ENCODE data around the gene GNA12. TPM values are rescaled to one million over a fixed set of nuclear protein-coding genes. Genes with fewer than 3 reads are reported as not detected.
"Not testable (repeated sequence)": the region's sequence is repeated elsewhere in the genome, so short reads cannot be mapped to it uniquely, and the experiment has no call there.

The GNA12 gene
- total and polyA plus RNA-seq, 4 donors: 21.4 to 56.6 (median 42.3) TPM

DNA sequence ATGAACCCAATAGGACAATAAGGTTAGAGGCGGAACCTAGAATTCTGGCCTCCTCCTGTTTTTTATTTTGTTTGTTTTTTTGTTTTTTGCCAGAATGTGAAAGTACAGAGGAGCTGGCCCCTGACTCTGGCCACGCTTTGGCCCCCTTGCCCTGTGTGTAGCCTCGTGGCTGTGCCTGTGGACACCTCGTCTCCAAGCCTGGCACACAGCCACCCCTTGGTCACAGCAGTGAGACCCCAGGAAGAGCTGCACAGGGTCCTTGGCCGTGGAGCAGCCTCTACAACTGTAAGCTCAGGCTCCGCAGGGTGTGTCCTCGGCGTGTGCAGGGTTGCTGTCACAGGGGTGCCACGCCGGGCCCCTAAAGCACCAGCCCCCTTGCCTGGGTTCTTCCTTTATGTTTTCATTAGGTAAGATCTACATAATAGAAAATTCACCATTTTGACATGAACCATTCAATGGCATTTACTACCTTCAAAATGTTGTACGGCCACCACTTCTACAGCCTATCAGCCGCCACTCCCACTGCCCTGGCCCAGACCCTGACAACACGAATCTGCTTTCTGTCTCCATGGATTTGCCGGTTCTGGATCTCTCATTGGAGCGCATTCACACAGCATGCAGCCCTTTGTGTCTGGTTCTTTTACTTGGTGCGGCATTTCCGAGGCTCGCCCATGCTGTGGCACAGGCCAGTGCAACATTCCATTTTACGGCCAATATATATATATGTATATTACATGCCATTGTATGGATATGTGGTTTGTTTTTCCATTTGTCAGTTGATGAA lies 105.2 kb downstream of the GNA12 start:
- H3K36me3 ChIP-seq (ENCODE audit: control insufficient read depth in 1 of 2, insufficient read depth in 2 of 2, low read length in 1 of 2): no peaks in the 10 kb centered on the region
- no peak overlapping the region for H3K27ac ChIP-seq (ENCODE audit: low read depth in 1 of 2, low read length in 2 of 2)
- no peaks in the 10 kb centered on the region for H3K9me3 ChIP-seq (ENCODE audit: control insufficient read depth, low read length)
- DNase-seq (peak in 1 of 2 donors; percentile 49), ATAC-seq (ENCODE audit: low FRiP score) (no peak)
- no peaks in the 10 kb centered on the region for H3K4me1 ChIP-seq (ENCODE audit: control insufficient read depth in 1 of 2, insufficient read depth in 2 of 2, low read length in 2 of 2)
- intact Hi-C loops (cut with DNase I): no loop called here
- no peak overlapping the region for H3K4me3 ChIP-seq (ENCODE audit: low read length in 2 of 2)
- WGBS, 2 donors: 94 to 95% methylated on average over 19 of the region's 19 CpGs
- no peaks in the 10 kb centered on the region for H3K27me3 ChIP-seq (ENCODE audit: control insufficient read depth in 1 of 2, insufficient read depth in 2 of 2, low read length in 1 of 2)

DNA sequence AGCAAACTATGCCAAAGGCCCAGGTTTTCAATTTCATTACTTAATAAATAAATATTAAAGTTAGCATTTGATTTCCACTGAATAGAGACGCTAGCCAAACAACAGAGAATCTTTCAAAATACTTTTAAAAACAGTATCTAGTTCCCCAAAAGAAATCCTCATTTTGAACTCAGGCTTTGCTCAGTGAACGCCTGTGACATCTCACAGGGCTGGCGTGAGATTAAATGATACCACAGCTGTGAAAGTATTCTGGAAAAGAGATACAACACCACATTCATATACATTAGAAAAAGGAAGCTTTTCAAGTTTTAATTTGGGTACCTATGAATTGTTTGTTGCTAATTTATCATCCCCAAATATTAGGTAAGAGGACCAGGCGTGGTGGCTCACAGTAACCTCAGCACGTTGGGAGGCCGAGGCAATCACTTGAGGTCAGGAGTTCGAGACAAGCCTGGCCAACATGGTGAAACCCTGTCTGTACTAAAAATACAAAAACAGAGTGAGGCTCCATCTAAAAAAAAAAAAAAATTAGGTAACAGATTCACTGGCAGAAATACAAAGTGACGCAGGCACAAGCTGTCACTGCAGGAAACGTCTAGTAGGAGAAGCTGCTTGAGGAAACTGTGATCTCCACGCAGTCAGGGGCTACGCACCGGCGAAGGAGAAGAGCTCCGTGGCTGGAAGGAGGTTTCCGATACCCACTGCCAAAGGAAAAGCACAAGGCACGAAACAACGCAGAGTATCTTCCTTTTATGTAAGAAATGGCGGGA lies 106.2 kb downstream of the GNA12 start:
- WGBS, 2 donors: 83 to 84% methylated on average over 18 of the region's 18 CpGs
- intact Hi-C loops (cut with DNase I): no loop called here
- Histone ChIP-seq H3K4me3 (ENCODE audit: low read length in 2 of 2) (no peak overlapping the region), H3K36me3 (ENCODE audit: control insufficient read depth in 1 of 2, insufficient read depth in 2 of 2, low read length in 1 of 2) (no peaks in the 10 kb centered on the region), H3K27ac (ENCODE audit: low read depth in 1 of 2, low read length in 2 of 2) (no peak overlapping the region), H3K27me3 (ENCODE audit: control insufficient read depth in 1 of 2, insufficient read depth in 2 of 2, low read length in 1 of 2) (no peaks in the 10 kb centered on the region), H3K4me1 (ENCODE audit: control insufficient read depth in 1 of 2, insufficient read depth in 2 of 2, low read length in 2 of 2) (no peaks in the 10 kb centered on the region), H3K9me3 (ENCODE audit: control insufficient read depth, low read length) (no peaks in the 10 kb centered on the region)
- ATAC-seq (ENCODE audit: low FRiP score) (no peak), DNase-seq (peak in 1 of 2 donors; percentile 71)

- H3K36me3 ChIP-seq (ENCODE audit: control insufficient read depth in 1 of 2, insufficient read depth in 2 of 2, low read length in 1 of 2); H3K27ac ChIP-seq (ENCODE audit: low read depth in 1 of 2, low read length in 2 of 2); H3K4me1 ChIP-seq (ENCODE audit: control insufficient read depth in 1 of 2, insufficient read depth in 2 of 2, low read length in 2 of 2); H3K27me3 ChIP-seq (ENCODE audit: control insufficient read depth in 1 of 2, insufficient read depth in 2 of 2, low read length in 1 of 2); H3K4me3 ChIP-seq (ENCODE audit: low read length in 2 of 2); intact Hi-C loops (cut with DNase I); DNase-seq; H3K9me3 ChIP-seq (ENCODE audit: control insufficient read depth, low read length); ATAC-seq (ENCODE audit: low FRiP score): not testable (repeated sequence)
- WGBS, 2 donors: 93 to 94% methylated on average over 15 of the region's 15 CpGs
These were observed 106.9 kb downstream of the GNA12 start for GRCh38 chr7:2737005-2737743.

GRCh38 chr7:2736411-2736914 lies 107.6 kb downstream of the GNA12 start:
- intact Hi-C loops (cut with DNase I): no loop called here
- ATAC-seq (ENCODE audit: low FRiP score): no peak
- Histone ChIP-seq H3K9me3 (ENCODE audit: control insufficient read depth, low read length) (no peaks in the 10 kb centered on the region), H3K4me3 (ENCODE audit: low read length in 2 of 2) (no peak overlapping the region), H3K36me3 (ENCODE audit: control insufficient read depth in 1 of 2, insufficient read depth in 2 of 2, low read length in 1 of 2) (no peaks in the 10 kb centered on the region), H3K27ac (ENCODE audit: low read depth in 1 of 2, low read length in 2 of 2) (no peak overlapping the region), H3K4me1 (ENCODE audit: control insufficient read depth in 1 of 2, insufficient read depth in 2 of 2, low read length in 2 of 2) (no peaks in the 10 kb centered on the region), H3K27me3 (ENCODE audit: control insufficient read depth in 1 of 2, insufficient read depth in 2 of 2, low read length in 1 of 2) (no peaks in the 10 kb centered on the region)
- DNase-seq: no peak
- 94 to 95% methylated on average over 17 of the region's 17 CpGs for WGBS, 2 donors

DNA sequence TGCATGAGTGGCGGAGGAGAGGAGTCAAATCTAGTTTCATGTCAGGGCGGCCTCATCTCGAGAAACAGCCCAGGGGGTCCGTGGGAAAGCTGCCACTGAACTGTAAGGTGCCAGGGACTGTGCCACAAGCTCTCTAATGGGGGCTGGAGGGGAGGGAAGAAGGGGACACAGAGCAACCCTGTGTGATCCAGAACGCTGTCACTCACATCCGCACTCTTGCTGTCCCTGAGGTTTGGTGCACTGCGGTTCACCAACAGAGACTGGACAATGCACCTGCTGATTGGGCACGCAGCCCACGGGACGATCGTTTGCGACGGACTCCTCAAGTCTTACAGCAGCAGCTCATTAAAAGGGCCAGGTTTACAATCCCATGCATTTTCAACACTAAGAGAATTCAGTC lies 108.4 kb downstream of the GNA12 start:
- ATAC-seq (ENCODE audit: low FRiP score) (no peak), DNase-seq (no peak)
- no peaks in the 10 kb centered on the region for H3K36me3 ChIP-seq (ENCODE audit: control insufficient read depth in 1 of 2, insufficient read depth in 2 of 2, low read length in 1 of 2)
- H3K4me1 ChIP-seq (ENCODE audit: control insufficient read depth in 1 of 2, insufficient read depth in 2 of 2, low read length in 2 of 2): no peaks in the 10 kb centered on the region
- no peak overlapping the region for H3K4me3 ChIP-seq (ENCODE audit: low read length in 2 of 2)
- no peaks in the 10 kb centered on the region for H3K27me3 ChIP-seq (ENCODE audit: control insufficient read depth in 1 of 2, insufficient read depth in 2 of 2, low read length in 1 of 2)
- H3K27ac ChIP-seq (ENCODE audit: low read depth in 1 of 2, low read length in 2 of 2): no peak overlapping the region
- no peaks in the 10 kb centered on the region for H3K9me3 ChIP-seq (ENCODE audit: control insufficient read depth, low read length)
- 93 to 94% methylated on average over 13 of the region's 13 CpGs for WGBS, 2 donors
- intact Hi-C loops (cut with DNase I): no loop called here

GRCh38 chr7:2734751-2735571 lies 109.1 kb downstream of the GNA12 start:
- Histone ChIP-seq H3K9me3 (ENCODE audit: control insufficient read depth, low read length) (no peaks in the 10 kb centered on the region), H3K27me3 (ENCODE audit: control insufficient read depth in 1 of 2, insufficient read depth in 2 of 2, low read length in 1 of 2) (no peaks in the 10 kb centered on the region), H3K27ac (ENCODE audit: low read depth in 1 of 2, low read length in 2 of 2) (no peak overlapping the region), H3K4me3 (ENCODE audit: low read length in 2 of 2) (no peak overlapping the region), H3K36me3 (ENCODE audit: control insufficient read depth in 1 of 2, insufficient read depth in 2 of 2, low read length in 1 of 2) (no peaks in the 10 kb centered on the region), H3K4me1 (ENCODE audit: control insufficient read depth in 1 of 2, insufficient read depth in 2 of 2, low read length in 2 of 2) (no peaks in the 10 kb centered on the region)
- 81 to 84% methylated on average over 32 to 33 of the region's 33 CpGs for WGBS, 2 donors
- intact Hi-C loops (cut with DNase I): no loop called here
- peak in 1 of 2 donors; percentile 84 for DNase-seq
- ATAC-seq (ENCODE audit: low FRiP score): no peak

GRCh38 chr7:2734084-2734686 lies 109.9 kb downstream of the GNA12 start:
- 97 to 98% methylated on average over 24 of the region's 24 CpGs for WGBS, 2 donors
- H3K4me3 ChIP-seq (ENCODE audit: low read length in 2 of 2): no peak overlapping the region
- DNase-seq (peak in 1 of 2 donors; percentile 51), ATAC-seq (ENCODE audit: low FRiP score) (no peak)
- intact Hi-C loops (cut with DNase I): no loop called here
- H3K36me3 ChIP-seq (ENCODE audit: control insufficient read depth in 1 of 2, insufficient read depth in 2 of 2, low read length in 1 of 2): no peaks in the 10 kb centered on the region
- no peaks in the 10 kb centered on the region for H3K4me1 ChIP-seq (ENCODE audit: control insufficient read depth in 1 of 2, insufficient read depth in 2 of 2, low read length in 2 of 2)
- H3K27me3 ChIP-seq (ENCODE audit: control insufficient read depth in 1 of 2, insufficient read depth in 2 of 2, low read length in 1 of 2): no peaks in the 10 kb centered on the region
- no peaks in the 10 kb centered on the region for H3K9me3 ChIP-seq (ENCODE audit: control insufficient read depth, low read length)
- no peak overlapping the region for H3K27ac ChIP-seq (ENCODE audit: low read depth in 1 of 2, low read length in 2 of 2)
